K562 (cell line): ENCODE measurements around the gene PLCB4. TPM values are rescaled to one million over a fixed set of nuclear protein-coding genes. Genes with fewer than 3 reads are reported as not detected.

Source experiments
- ATAC-seq: fragments of 200-7000 bp; cut with Tn5 transposase; 3 replicates; pipeline ENCODE4 v1.9.1; 2020; ENCODE audit warnings: moderate library complexity
- BruUV-seq: library from RNA; stranded (reverse); fragments of 400-500 nt; replicated peaks from 2 replicates; lab custom pipeline; 2021; lab: Mats Ljungman, UMichigan
- CTCF ChIA-PET: fragments of 300-600 bp; formaldehyde crosslinking; extraction: SDS; loops from one replicate; lab custom pipeline; 2021; ENCODE audit warnings: low intra/inter-chr PET ratio; lab: Yijun Ruan, JAX
- POLR2A ChIA-PET: fragments of 300-600, 350-650 bp; sonication (Branson Sonifier 250); formaldehyde crosslinking; extraction: SDS; loops from one replicate; lab custom pipeline; 2021; ENCODE audit warnings: antibody characterized with exemption, inconsistent platforms; lab: Yijun Ruan, JAX
- DNase-seq, 4 experiments: peaks; one replicate each; pipeline versions ENCODE4 v3.0.0 to v3.0.0-alpha.2; 2011 to 2018; ENCODE audit warnings: low spot score in 3 of 4, mixed read lengths in 3 of 4; ENCODE audit errors: extremely low read depth in 1 of 4
- FAIRE-seq: peaks from 2 replicates; lab custom pipeline; 2011; peaks lifted over from hg19 to GRCh38; lab: Jason Lieb, UNC
- H2AFZ ChIP-seq: 2 replicates; pipeline ENCODE4 v1.6.0; 2011; ENCODE audit warnings: low read depth, low read length, control low read depth, inconsistent platforms
- H3K27ac ChIP-seq: fragments of 200-600 bp; 3 replicates; pipeline ENCODE4 v1.8.0; 2011; ENCODE audit warnings: low read depth, mild to moderate bottlenecking, control low read depth, inconsistent platforms, low read length, moderate library complexity, mixed read lengths; ENCODE audit errors: extremely low read depth
- H3K27me3 ChIP-seq, 2 experiments: fragments of 300-600 bp in 1 of 2; 2 replicates in 1 of 2; 3 replicates in 1 of 2; pipeline versions ENCODE4 v1.6.0 to v1.8.0; 2011; ENCODE audit warnings: inconsistent platforms in 2 of 2, low read length in 2 of 2, mild to moderate bottlenecking in 1 of 2, mixed read lengths in 1 of 2, moderate library complexity in 1 of 2; ENCODE audit not compliant: control insufficient read depth in 2 of 2, insufficient read depth in 2 of 2
- H3K36me3 ChIP-seq: fragments of 300-600 bp; 3 replicates; pipeline ENCODE4 v1.8.0; 2011; ENCODE audit warnings: mild to moderate bottlenecking, low read length, inconsistent platforms; ENCODE audit not compliant: control insufficient read depth, insufficient read depth
- H3K4me1 ChIP-seq, 2 experiments: fragments of 200-600 bp in 1 of 2; replicated peaks in 1 of 2; 2 replicates in 1 of 2; 3 replicates in 1 of 2; pipeline versions ENCODE4 v1.5.1 to v1.8.0; 2011; ENCODE audit warnings: inconsistent platforms in 2 of 2, low read length in 2 of 2, mild to moderate bottlenecking in 1 of 2, mixed read lengths in 1 of 2, moderate library complexity in 1 of 2; ENCODE audit not compliant: control insufficient read depth in 2 of 2, insufficient read depth in 2 of 2
- H3K4me2 ChIP-seq: 2 replicates; pipeline ENCODE4 v1.6.1; 2011; ENCODE audit warnings: low read length, control low read depth, inconsistent platforms, mixed read lengths; ENCODE audit not compliant: insufficient read depth
- H3K4me3 ChIP-seq: fragments of 200-600 bp; sonication (generic), shearing (Covaris generic); 2 replicates; pipeline ENCODE4 v1.5.1; 2016; ENCODE audit warnings: control low read depth, inconsistent platforms
- H3K79me2 ChIP-seq: fragments of 200-600 bp; 3 replicates; pipeline ENCODE4 v1.8.0; 2011; ENCODE audit warnings: low read length, inconsistent platforms; ENCODE audit not compliant: control insufficient read depth, insufficient read depth
- H3K9ac ChIP-seq, 2 experiments: 2 replicates each; pipeline versions ENCODE4 v1.6.0 to v1.6.1; 2011; ENCODE audit warnings: low read depth in 2 of 2, low read length in 2 of 2, control low read depth in 1 of 2, inconsistent platforms in 1 of 2, mild to moderate bottlenecking in 1 of 2, mixed read lengths in 1 of 2; ENCODE audit not compliant: insufficient read depth in 1 of 2
- H3K9me1 ChIP-seq: one replicate; pipeline ENCODE4 v1.6.0; 2011; ENCODE audit warnings: inconsistent platforms, mild to moderate bottlenecking, low read length, moderate library complexity; ENCODE audit not compliant: control insufficient read depth, insufficient read depth
- H3K9me3 ChIP-seq: replicated peaks from 2 replicates; pipeline ENCODE4 v1.5.1; 2011; ENCODE audit warnings: low read depth, low read length, inconsistent platforms; ENCODE audit not compliant: control insufficient read depth, insufficient read depth
- H4K20me1 ChIP-seq: replicated peaks from 2 replicates; pipeline ENCODE4 v1.6.1; 2011; ENCODE audit warnings: low read length, inconsistent platforms, mixed read lengths; ENCODE audit not compliant: control insufficient read depth, insufficient read depth
- CBX1 ChIP-seq: sonication (generic); IDR thresholded peaks from 2 replicates; pipeline ENCODE4 v1.6.1; 2016; ENCODE audit warnings: antibody characterized with exemption, low read depth, mild to moderate bottlenecking
- FOXJ2 ChIP-seq: fragments of 200-800 bp; sonication (Bioruptor generic); IDR thresholded peaks from 2 replicates; pipeline ENCODE4 v1.6.1; 2016; ENCODE audit warnings: missing genetic modification characterization, missing compliant biosample characterization
- NR3C1 ChIP-seq: sonication (generic); formaldehyde crosslinking; IDR thresholded peaks from 2 replicates; pipeline ENCODE4 v1.8.1; 2022; ENCODE audit warnings: missing genetic modification reagents
- OTX1 ChIP-seq: fragments of 450-650 bp; formaldehyde crosslinking; IDR thresholded peaks from 2 replicates; pipeline ENCODE4 v1.4.0; 2022; ENCODE audit warnings: mild to moderate bottlenecking
- PML ChIP-seq: IDR thresholded peaks from 2 replicates; pipeline ENCODE4 v1.6.1; 2012; ENCODE audit warnings: low read length, inconsistent platforms
- PTBP1 ChIP-seq: fragments of 200-400 bp; formaldehyde crosslinking; IDR thresholded peaks from 2 replicates; pipeline ENCODE4 v1.6.1; 2017; ENCODE audit warnings: low read depth, low read length
- SMARCC2 ChIP-seq: fragments of 450-650 bp; IDR thresholded peaks from 2 replicates; pipeline ENCODE4 v1.6.1; 2017; ENCODE audit warnings: antibody characterized with exemption, moderate library complexity, mild to moderate bottlenecking, low read depth
- ZSCAN29 ChIP-seq: fragments of 450-650 bp; IDR thresholded peaks from 2 replicates; pipeline ENCODE4 v1.6.1; 2017
- WGBS: fragments of 100-300 bp; shearing (Covaris generic); methylation state at CpG from one replicate; pipeline ENCODE4 v1.1.6; 2016; ENCODE audit warnings: low coverage, mixed read lengths; ENCODE audit not compliant: insufficient coverage; ENCODE audit errors: missing lambda C conversion rate; 5-methylcytosine and 5-hydroxymethylcytosine counted together
- in situ Hi-C: fragments of 300-500 bp; cut with MboI; formaldehyde crosslinking; loops from 4 replicates; pipeline ENCODE4 v1.15.0; 2018; ENCODE audit warnings: inconsistent platforms, mixed read lengths
- intact Hi-C: fragments of 100-400 bp; cut with micrococcal nuclease; formaldehyde crosslinking; loops from 2 replicates; pipeline ENCODE4 v1.14.2; 2022
- polyA plus RNA-seq, 8 experiments: library from polyadenylated mRNA; depleted of rRNA in 4 of 8; stranded (reverse) in 5 of 8; unstranded in 3 of 8; fragments of >200 nt; fragmentation: Nextera tagmentation in 2 of 8; fragmentation: Illumina TruSeq in 1 of 8; extraction: Ambion mirVana in 2 of 8; extraction: Trizol in 1 of 8; gene quantifications; 2 replicates each; pipeline versions ENCODE4 v1.2.1 to v1.2.3, GENCODE V29; 2011 to 2014; ENCODE audit warnings: inconsistent platforms in 1 of 8, missing spikeins in 1 of 8
- total RNA-seq, 7 experiments: library from RNA; depleted of rRNA in 6 of 7; stranded (reverse); fragments of >200 nt in 6 of 7; fragmentation: Illumina TruSeq in 2 of 7; extraction: Trizol in 2 of 7; gene quantifications; 2 replicates each; pipeline versions ENCODE4 v1.2.1 to v1.2.3, GENCODE V29; 2011 to 2021; ENCODE audit warnings: low replicate concordance in 1 of 7
- TF ChIP-seq, protein P1 (sequence below): fragments of 200-800 bp; sonication (Bioruptor generic); IDR thresholded peaks from 2 replicates; pipeline ENCODE4 v1.6.1; 2017; ENCODE audit warnings: missing genetic modification characterization, missing compliant biosample characterization
- TF ChIP-seq, protein P2 (sequence below): fragments of 200-800 bp; sonication (Bioruptor generic); IDR thresholded peaks from 2 replicates; pipeline ENCODE4 v1.6.1; 2017; ENCODE audit warnings: missing genetic modification characterization, missing compliant biosample characterization
- TF ChIP-seq, protein P3 (sequence below): fragments of 450-650 bp; formaldehyde crosslinking; IDR thresholded peaks from 2 replicates; pipeline ENCODE4 v1.4.0; 2020; ENCODE audit warnings: mild to moderate bottlenecking, moderate library complexity
- TF ChIP-seq, protein P4 (sequence below): fragments of 250-450 bp; sonication (Bioruptor Pico); IDR thresholded peaks from 2 replicates; pipeline ENCODE4 v1.9.0; 2021; ENCODE audit warnings: mild to moderate bottlenecking
- TF ChIP-seq, protein P5 (sequence below): fragments of 250-450 bp; sonication (Bioruptor Pico); IDR thresholded peaks from 2 replicates; pipeline ENCODE4 v1.4.0; 2020; ENCODE audit warnings: borderline replicate concordance

The PLCB4 gene
- total and polyA plus RNA-seq, 9 of the 15 experiments (the other 6 are each of a cell fraction or from before 2014, with no cell fraction given): 0.20 to 2.9 (median 0.52) TPM

DNA sequence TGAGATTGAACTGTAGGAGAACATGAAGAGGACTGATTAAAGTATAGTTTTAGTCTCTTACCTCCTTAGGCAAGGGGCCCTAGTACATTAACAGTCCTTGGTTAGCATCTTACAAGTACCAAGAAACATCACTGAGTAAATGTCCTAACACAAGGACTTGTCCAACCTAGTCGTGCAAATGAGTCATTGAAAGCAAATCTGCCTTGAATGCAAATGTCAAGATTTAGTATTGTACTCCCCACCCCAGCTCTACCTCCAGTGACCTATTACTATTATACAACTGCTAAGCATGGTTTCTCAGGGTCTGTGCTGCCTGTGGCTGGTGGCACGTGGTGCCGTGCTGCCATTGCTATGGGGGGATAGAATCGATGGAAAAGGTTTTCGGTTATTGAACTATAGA lies 138.4 kb downstream of the PLCB4 start:
- ATAC-seq (no peak), FAIRE-seq (no peak), DNase-seq (no peak)
- Histone ChIP-seq H3K9me1 (no peaks in the 10 kb centered on the region), H3K9me3 (no peaks in the 10 kb centered on the region), H4K20me1 (no peaks in the 10 kb centered on the region), H3K27ac (no peak overlapping the region), H3K4me1 (peaks cover 0 to 3% of the 10 kb centered on the region in 2 experiments; a peak in 3 of 5 replicates), H3K36me3 (no peaks in the 10 kb centered on the region), H3K79me2 (no peaks in the 10 kb centered on the region), H3K27me3 (no peaks in the 10 kb centered on the region), H3K4me2 (no peak overlapping the region), H3K9ac (no peak overlapping the region), H3K4me3 (no peak overlapping the region), H2AFZ (no peak overlapping the region)
- intact Hi-C loops: no loop called here
- CTCF ChIA-PET: no interaction called here
- no peak for TF ChIP-seq PML
- no peak for TF ChIP-seq PTBP1
- TF ChIP-seq, protein P1, sequence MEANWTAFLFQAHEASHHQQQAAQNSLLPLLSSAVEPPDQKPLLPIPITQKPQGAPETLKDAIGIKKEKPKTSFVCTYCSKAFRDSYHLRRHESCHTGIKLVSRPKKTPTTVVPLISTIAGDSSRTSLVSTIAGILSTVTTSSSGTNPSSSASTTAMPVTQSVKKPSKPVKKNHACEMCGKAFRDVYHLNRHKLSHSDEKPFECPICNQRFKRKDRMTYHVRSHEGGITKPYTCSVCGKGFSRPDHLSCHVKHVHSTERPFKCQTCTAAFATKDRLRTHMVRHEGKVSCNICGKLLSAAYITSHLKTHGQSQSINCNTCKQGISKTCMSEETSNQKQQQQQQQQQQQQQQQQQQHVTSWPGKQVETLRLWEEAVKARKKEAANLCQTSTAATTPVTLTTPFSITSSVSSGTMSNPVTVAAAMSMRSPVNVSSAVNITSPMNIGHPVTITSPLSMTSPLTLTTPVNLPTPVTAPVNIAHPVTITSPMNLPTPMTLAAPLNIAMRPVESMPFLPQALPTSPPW (CRISPR knock-in tag): no peak
- no peak for TF ChIP-seq SMARCC2
- TF ChIP-seq CBX1: no peak
- TF ChIP-seq, protein P2, sequence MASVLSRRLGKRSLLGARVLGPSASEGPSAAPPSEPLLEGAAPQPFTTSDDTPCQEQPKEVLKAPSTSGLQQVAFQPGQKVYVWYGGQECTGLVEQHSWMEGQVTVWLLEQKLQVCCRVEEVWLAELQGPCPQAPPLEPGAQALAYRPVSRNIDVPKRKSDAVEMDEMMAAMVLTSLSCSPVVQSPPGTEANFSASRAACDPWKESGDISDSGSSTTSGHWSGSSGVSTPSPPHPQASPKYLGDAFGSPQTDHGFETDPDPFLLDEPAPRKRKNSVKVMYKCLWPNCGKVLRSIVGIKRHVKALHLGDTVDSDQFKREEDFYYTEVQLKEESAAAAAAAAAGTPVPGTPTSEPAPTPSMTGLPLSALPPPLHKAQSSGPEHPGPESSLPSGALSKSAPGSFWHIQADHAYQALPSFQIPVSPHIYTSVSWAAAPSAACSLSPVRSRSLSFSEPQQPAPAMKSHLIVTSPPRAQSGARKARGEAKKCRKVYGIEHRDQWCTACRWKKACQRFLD (CRISPR knock-in tag): no peak
- TF ChIP-seq, protein P3, sequence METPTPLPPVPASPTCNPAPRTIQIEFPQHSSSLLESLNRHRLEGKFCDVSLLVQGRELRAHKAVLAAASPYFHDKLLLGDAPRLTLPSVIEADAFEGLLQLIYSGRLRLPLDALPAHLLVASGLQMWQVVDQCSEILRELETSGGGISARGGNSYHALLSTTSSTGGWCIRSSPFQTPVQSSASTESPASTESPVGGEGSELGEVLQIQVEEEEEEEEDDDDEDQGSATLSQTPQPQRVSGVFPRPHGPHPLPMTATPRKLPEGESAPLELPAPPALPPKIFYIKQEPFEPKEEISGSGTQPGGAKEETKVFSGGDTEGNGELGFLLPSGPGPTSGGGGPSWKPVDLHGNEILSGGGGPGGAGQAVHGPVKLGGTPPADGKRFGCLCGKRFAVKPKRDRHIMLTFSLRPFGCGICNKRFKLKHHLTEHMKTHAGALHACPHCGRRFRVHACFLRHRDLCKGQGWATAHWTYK (CRISPR knock-in tag): no peak
- TF ChIP-seq, protein P4, sequence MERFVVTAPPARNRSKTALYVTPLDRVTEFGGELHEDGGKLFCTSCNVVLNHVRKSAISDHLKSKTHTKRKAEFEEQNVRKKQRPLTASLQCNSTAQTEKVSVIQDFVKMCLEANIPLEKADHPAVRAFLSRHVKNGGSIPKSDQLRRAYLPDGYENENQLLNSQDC (CRISPR knock-in tag): no peak
- no peak for TF ChIP-seq ZSCAN29
- TF ChIP-seq OTX1: no peak
- TF ChIP-seq, protein P5, sequence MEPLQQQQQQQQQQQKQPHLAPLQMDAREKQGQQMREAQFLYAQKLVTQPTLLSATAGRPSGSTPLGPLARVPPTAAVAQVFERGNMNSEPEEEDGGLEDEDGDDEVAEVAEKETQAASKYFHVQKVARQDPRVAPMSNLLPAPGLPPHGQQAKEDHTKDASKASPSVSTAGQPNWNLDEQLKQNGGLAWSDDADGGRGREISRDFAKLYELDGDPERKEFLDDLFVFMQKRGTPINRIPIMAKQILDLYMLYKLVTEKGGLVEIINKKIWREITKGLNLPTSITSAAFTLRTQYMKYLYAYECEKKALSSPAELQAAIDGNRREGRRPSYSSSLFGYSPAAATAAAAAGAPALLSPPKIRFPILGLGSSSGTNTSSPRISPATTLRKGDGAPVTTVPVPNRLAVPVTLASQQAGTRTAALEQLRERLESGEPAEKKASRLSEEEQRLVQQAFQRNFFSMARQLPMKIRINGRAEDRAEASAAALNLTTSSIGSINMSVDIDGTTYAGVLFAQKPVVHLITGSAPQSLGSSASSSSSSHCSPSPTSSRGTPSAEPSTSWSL: no peak
- TF ChIP-seq NR3C1 (CRISPR knock-in tag): no peak
- no peak for TF ChIP-seq FOXJ2 (tag)
- no TSS peak for BruUV-seq
- 28% methylated on average over 4 of the region's 5 CpGs for WGBS
- in situ Hi-C loops: no loop called here
- POLR2A ChIA-PET: no interaction called here
